Astrocyte (in vitro differentiated cells and primary cell): ENCODE measurements around the gene SYT8.

ENCODE experiments used
- EZH2 ChIP-seq: IDR thresholded peaks from 2 replicates; pipeline ENCODE4 v1.6.1; 2012; ENCODE audit warnings: mild to moderate bottlenecking, low read length, inconsistent platforms; ENCODE audit not compliant: insufficient read depth
- TF ChIP-seq, protein P1 (sequence below): IDR thresholded peaks from 2 replicates; pipeline ENCODE4 v1.5.1; 2011; ENCODE audit warnings: low read depth, mild to moderate bottlenecking, inconsistent platforms, low read length, moderate library complexity; ENCODE audit not compliant: insufficient read depth

DNA sequence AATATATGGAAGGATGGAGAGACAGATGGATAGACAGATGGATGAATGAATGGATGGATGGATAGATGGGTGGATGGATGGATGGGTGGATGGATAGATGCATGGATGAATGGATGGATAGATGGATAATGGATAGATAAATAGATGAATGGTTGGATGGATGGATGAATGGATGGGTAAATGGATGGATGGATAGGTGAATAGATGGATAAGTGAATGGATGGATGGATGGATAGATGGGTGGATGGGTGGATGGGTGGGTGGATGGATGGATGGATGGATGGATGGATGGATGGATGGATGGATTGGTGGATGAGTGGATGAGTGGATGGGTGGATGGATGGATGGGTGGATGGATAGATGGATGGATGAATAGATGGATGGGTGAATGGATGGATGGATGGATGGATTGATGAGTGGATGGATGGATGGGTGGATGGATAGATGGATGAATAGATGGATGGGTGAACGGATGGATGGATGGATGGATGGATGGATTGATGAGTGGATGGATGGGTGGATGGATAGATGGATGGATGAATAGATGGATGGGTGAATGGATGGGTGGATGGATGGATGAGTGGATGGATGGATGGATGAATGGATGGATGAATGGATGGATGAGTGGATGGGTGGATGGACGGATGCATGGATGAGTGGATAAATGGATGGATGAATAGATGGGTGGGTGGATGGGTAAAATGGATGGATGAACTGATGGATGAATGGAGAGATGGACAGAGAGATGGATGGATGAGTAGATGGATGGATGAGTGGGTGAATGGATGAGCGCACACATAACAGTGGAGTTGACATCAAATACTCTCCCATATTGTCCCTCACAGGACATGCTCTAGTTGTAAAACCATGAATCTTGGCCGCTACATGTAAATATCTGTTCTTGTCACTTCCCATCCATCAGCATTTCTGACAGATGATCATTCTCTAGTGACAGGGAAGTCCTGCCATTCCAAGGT lies 26.9 kb downstream of the SYT8 start:
- TF ChIP-seq, protein P1, sequence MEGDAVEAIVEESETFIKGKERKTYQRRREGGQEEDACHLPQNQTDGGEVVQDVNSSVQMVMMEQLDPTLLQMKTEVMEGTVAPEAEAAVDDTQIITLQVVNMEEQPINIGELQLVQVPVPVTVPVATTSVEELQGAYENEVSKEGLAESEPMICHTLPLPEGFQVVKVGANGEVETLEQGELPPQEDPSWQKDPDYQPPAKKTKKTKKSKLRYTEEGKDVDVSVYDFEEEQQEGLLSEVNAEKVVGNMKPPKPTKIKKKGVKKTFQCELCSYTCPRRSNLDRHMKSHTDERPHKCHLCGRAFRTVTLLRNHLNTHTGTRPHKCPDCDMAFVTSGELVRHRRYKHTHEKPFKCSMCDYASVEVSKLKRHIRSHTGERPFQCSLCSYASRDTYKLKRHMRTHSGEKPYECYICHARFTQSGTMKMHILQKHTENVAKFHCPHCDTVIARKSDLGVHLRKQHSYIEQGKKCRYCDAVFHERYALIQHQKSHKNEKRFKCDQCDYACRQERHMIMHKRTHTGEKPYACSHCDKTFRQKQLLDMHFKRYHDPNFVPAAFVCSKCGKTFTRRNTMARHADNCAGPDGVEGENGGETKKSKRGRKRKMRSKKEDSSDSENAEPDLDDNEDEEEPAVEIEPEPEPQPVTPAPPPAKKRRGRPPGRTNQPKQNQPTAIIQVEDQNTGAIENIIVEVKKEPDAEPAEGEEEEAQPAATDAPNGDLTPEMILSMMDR, result no peak
- no peak for TF ChIP-seq EZH2
